Ecto neural progenitor cell (in vitro differentiated cells): ENCODE results near the gene CD70.
"Not testable (repeated sequence)": the region's sequence is repeated elsewhere in the genome, so short reads cannot be mapped to it uniquely, and the experiment has no call there.

ENCODE experiments used
- DNase-seq: peaks from one replicate; pipeline ENCODE4 v3.0.0-alpha.2; 2018; ENCODE audit warnings: low spot score

Gene CD70

GRCh38 chr19:6570764-6571163 is 20.2 kb downstream of the CD70 start:
- DNase-seq, result no peak

GRCh38 chr19:6568816-6569215 is 22.1 kb downstream of the CD70 start:
- no peak for DNase-seq

- DNase-seq, result no peak
These were observed 22.9 kb downstream of the CD70 start for GRCh38 chr19:6568010-6568526.

- not testable (repeated sequence) for DNase-seq
These were observed 24.2 kb downstream of the CD70 start for GRCh38 chr19:6566727-6567126.

DNA sequence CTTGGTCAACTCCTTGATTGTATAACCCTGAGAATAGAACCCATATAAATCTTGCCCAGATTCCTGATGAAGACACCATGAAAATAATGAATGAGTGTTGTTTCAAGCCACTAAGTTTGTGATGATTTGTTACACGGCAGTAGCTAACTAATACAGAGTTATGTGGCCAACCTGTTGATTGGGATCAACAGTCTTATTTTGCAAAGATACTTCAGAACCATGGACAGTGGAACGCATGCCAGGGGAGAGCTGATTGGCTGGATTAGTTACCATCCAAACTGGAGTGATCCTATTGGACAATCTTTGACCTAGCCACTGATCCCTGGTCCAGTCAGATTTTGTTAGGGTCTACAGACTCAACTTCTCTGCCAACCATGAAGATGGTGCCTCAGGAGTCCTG is 26.6 kb downstream of the CD70 start:
- no peak for DNase-seq

- not testable (repeated sequence) for DNase-seq
These were observed 28.5 kb downstream of the CD70 start for GRCh38 chr19:6562437-6562836.

DNA sequence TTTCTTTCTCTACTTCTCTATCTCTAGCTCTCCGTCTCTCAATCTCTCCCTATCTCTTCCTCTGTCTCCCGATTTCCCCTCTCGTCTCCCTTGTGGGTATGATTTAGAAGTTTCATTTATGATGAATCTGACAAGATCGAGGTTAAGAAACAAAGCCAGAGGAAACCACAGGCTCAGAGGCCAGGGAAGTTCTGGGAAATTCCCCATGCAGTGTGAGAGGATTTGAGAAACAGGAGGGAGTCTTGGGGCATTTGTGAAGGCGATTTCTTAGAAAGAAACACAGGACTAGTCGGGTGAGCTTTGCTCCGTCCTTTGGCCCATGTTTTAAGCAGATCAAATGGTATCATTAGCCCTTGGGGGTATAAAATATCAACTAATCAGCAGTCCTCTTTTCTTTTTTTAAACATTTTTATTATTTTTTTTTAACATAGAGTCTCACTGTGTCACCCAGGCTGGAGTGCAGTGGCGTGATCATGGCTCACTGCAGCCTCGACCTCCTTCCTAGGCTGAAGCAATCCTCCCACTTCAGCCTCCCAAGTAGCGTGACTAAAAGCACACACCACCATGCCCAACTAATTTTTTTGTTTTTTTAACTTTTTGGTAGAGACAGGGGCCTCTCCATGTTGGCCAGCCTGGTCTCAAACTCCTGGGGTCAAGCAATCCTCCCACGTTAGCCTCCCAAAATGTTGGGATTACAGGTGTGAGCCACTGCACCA is 34.3 kb downstream of the CD70 start:
- no peak for DNase-seq

- no peak for DNase-seq
These were observed 34.9 kb downstream of the CD70 start for GRCh38 chr19:6556043-6556449.

DNA sequence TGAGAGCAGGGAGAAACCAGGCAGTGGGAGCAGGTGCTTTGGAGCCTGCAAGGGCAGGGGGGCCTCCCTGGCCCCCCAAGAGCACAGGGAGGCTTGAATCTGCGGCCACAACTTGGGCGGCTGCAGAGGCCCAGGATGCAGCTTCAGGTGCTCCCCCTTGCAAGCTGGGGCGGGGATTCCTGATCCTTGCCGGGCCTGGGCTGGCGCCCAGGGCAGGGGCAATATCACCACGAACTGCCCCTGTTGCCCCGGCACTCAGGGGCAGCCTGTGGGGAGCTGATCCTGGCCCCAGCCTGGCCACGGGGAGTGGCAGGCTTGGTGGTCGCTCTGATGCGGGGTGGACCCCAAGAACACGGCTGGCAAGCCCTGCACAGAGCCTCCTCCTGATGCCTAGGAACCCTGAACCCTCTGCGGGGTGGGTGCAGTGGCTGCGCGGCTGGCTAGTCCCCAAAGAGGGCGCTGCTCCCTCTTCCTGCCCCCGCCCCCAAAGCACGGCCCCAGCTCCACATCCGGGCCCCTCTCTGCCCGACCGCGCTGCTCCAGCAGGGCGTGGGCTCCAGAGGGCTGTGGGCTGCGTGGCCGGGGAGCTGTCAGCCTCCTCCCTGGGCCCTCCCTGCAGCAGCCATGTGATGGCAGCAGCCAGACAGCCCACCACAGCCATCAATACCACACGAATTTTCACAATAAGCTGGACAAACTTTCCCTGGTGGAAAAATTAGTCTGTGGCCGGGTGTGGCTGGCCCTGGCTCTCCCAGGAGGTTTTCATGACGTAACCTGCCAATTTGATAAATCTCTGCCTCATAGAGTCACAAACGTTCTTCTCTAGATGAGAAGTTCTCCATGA is 39.1 kb downstream of the CD70 start:
- DNase-seq, result peak; percentile 85

DNA sequence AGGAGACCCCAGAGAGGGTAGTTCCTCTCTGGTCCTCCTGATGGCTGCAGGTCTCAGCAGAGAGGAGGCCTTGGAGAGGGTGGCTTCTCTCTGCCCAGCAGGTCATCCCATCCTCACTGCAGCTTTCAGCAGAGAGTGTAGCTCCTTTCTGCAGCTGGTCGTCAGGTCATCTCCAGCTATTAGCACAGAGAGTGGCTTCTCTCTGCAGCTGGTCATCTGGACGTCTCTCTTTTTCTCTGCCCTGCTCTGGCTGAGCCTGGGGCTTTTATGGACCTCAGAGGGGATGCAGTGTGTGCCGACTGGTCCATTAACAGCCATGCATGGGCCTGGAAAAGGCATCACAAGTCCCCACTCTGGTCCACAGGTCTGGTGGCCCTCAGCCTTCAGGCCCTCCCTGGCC is 39.9 kb downstream of the CD70 start:
- DNase-seq, result no peak

- not testable (repeated sequence) for DNase-seq
These were observed 40.3 kb downstream of the CD70 start for GRCh38 chr19:6550679-6551078.

DNA sequence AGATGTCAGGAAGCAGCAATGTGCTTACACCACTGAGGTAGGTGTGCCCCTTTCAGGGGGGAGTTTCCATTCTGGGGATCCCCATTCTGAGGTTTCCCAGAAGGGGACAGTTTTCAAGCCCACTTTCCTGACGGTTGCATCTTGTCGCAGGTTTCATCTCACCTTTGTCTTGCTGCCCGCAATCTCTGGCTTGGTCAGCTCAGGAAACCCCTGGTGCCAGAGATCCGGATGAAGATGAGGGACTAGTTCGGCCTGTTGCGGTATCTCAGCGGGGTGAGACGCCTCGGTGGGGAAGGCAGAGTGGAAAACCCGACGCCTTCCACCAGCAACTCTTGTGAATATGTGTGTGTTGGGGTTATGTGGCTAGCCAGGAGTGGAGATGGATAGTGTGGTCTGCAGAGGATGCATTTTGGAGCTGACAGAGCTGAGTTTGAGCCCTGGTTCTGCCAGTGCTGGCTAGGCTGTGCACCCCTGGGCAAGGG is 47.0 kb downstream of the CD70 start:
- DNase-seq, result no peak

DNA sequence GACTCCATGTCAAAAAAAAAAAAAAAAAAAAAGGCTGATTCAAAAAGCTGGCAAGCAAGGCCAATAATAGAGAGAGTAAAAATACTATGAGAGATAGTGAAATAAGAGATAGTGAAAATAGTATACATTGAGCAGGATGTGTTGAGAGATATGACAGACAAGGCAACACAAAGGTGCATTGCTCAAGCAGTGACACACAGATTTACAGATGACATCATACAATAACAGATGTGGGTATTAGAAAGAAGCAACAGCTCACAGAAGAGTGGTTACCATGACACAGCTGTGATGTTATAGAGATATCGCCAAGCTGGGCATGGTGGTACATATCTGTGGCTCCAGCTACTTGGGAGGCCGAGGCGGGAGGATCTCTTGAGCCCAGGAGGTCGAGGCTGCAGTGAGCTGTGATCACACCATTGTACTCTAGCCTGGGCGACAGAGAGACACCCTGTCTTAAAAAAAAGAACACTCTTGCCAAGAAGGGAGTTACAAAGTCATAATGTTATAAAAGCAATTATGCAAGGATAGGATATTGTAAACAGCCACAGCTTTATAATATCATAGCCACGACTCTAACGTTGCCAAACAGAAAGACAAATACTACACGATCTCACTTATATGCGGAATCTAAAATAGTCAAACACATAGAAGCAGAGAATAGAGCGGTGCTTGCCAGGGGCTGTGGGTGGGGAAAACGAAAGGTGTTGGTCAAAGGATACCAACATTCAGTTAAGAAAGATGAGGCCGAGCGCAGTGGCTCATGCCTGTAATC is 49.8 kb downstream of the CD70 start:
- DNase-seq, result no peak

GRCh38 chr19:6539514-6539913 is 51.4 kb downstream of the CD70 start:
- DNase-seq, result no peak
